Activated T-cell treated with anti-CD3 and anti-CD28 coated beads, Interleukin-2, amount 50 U/mL, for 24 hours (primary cell): ENCODE measurements around the gene PROM1.

ENCODE experiments used
- DNase-seq: peaks from one replicate; pipeline ENCODE4 v3.0.0-alpha.2; 2020
- H3K27ac Mint-ChIP-seq: 2 replicates; pipeline ENCODE4 v1.8.0; 2020; ENCODE audit warnings: mild to moderate bottlenecking, mixed read lengths
- H3K27me3 Mint-ChIP-seq: 2 replicates; pipeline ENCODE4 v1.8.0; 2020; ENCODE audit warnings: mixed read lengths
- H3K36me3 Mint-ChIP-seq: 2 replicates; pipeline ENCODE4 v1.8.0; 2020; ENCODE audit warnings: low read depth, mixed read lengths
- H3K4me1 Mint-ChIP-seq: 2 replicates; pipeline ENCODE4 v1.8.0; 2020; ENCODE audit warnings: low read depth, mixed read lengths
- H3K4me3 Mint-ChIP-seq: 2 replicates; pipeline ENCODE4 v1.8.0; 2020; ENCODE audit warnings: mild to moderate bottlenecking, moderate library complexity, mixed read lengths
- H3K9me3 Mint-ChIP-seq: 2 replicates; pipeline ENCODE4 v1.8.0; 2020; ENCODE audit warnings: mixed read lengths

PROM1 gene

DNA sequence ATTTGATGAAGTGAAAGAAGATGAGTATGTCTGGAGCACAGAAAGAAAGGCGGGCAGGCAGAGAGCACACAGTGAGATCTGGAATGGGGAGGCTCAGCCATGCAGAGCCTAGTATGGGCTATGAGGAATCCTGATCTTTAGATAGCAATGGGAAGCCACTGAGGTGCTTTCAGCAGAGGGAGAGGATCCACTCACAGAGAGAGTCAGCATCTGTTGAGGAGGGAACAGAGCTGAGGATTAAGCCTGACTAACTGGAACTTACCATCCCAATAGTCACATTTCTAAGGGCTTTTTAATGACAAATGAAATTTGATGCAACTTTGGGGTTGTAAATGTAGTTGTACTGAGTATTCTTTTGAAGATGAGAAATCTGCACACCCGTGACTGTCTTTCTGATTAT is 100.2 kb downstream of the PROM1 start:
- Mint-ChIP-seq H3K27me3 (no peaks in the 10 kb centered on the region), H3K9me3 (no peaks in the 10 kb centered on the region), H3K4me3 (no peak overlapping the region), H3K4me1 (no peaks in the 10 kb centered on the region), H3K27ac (no peak overlapping the region), H3K36me3 (no peaks in the 10 kb centered on the region)
- DNase-seq = no peak

DNA sequence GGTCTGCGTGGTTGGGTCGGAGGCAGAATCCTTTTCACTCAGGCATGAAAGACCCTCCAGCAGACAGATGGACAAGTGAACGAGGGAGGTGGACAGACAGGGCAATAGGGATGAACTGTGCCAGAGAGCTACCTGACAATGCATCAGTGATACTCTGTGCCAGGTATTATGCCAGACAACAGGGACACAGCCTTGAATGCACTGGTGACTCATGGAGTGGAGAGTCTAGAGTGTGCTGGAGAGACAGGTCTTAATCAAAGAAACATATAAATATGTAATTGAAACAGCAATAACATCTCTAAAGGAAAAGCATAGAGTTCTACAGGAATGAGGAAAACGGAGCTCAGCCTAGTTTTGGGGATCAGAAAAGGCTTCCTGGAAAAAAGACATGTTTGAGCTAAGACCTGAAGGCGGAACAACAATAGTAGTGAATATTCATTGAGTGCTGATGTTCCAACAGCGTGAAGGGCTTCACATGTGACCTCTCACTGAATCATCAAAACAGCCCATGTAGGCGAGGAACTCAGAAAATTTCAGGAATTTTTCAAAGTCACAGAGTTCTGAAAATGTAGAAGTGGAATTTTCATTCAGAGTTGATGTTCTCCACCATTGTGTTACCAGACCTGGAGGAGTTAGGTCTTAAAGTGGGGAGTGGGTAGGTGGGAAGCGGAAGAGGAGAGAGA is 100.8 kb downstream of the PROM1 start:
- Mint-ChIP-seq H3K4me3 (no peak overlapping the region), H3K27ac (no peak overlapping the region), H3K4me1 (no peaks in the 10 kb centered on the region), H3K36me3 (no peaks in the 10 kb centered on the region), H3K27me3 (no peaks in the 10 kb centered on the region), H3K9me3 (no peaks in the 10 kb centered on the region)
- DNase-seq = no peak

DNA sequence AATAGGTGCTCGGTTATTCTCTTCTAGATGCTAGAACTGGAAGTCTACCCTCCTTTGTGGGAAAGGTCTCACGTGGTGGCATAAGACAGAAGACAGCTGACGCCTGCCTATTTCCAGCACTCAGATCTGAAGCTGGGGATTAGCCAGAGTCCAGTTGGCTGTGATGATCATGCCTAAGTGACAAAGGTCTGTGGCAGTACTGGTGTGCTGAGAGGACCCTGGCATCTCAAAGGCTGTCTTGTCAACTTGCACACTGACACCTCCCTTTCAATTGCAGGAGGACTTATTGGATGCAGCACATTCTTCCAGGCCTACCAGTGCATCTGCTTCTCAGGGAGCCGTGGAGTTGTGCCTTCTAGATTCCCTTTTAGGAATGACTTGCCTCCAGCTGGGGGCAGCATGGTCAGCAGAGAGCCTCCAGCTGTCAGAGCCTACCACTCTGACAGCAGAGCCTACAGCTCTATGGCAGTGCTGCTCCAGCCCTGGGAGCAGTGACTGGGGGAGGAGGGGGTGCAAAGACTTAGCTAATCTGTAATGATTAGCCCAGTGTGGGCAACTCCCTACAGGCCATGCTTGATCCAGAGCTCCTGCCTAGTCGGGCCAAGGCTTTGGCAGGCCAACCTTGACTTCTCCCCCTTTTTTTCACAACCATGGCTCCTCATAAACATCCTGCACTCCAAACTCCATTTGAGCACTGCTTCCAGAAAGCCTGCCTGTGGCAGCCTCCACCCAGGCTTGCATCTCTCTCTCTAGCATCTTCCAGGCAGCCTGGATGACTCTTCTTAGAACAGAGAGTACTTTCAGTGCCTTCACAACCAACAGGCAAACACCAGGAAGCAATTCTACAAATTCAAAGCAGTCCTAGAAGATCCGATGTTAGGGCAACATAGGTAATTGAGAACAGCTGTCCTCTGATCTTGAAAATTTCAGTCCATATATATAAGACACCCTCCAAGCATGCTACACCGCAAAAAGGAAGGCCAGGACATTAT is 107.1 kb downstream of the PROM1 start:
- Mint-ChIP-seq H3K4me3 (no peak overlapping the region), H3K4me1 (no peaks in the 10 kb centered on the region), H3K9me3 (no peaks in the 10 kb centered on the region), H3K27me3 (peaks cover 15% of the 10 kb centered on the region), H3K27ac (no peak overlapping the region), H3K36me3 (no peaks in the 10 kb centered on the region)
- no peak for DNase-seq

DNA sequence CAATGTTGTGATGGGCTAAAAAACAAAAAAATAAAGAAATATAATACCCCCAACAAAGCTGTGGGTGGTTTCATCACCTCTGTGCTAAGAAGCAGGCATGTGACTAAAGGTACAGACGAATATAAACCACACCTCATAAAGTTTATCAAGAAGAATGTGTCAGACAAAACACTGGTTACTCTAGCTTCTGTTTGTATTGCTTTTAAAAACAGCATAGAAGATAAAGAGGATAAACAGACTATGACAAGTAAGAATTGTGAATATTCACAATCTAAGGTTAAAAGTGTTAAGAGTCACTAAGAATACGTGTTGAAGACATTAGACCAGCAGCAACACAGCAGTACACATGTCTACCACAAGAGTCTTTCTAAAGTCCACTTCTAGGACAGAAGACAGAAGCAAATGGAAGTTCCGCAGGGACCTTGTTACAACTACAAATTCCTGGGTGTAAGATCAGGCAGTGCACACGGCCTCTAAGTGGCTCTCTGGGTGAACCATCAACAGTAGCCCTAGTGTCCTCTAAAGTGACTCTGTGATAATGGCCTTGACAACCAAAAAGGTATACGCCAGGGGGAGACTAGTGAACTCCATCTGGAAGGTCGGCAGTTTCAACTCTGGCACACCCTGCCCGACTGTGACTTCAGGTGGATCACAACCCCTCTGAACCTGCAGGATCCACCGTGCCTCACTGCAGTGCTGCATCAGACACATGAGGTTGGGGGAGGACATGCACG is 112.6 kb downstream of the PROM1 start:
- H3K4me3 Mint-ChIP-seq = no peak overlapping the region
- no peak overlapping the region for H3K27ac Mint-ChIP-seq
- peaks cover 17% of the 10 kb centered on the region for H3K27me3 Mint-ChIP-seq
- H3K9me3 Mint-ChIP-seq = peaks cover 3% of the 10 kb centered on the region
- no peaks in the 10 kb centered on the region for H3K4me1 Mint-ChIP-seq
- no peaks in the 10 kb centered on the region for H3K36me3 Mint-ChIP-seq
- no peak for DNase-seq

DNA sequence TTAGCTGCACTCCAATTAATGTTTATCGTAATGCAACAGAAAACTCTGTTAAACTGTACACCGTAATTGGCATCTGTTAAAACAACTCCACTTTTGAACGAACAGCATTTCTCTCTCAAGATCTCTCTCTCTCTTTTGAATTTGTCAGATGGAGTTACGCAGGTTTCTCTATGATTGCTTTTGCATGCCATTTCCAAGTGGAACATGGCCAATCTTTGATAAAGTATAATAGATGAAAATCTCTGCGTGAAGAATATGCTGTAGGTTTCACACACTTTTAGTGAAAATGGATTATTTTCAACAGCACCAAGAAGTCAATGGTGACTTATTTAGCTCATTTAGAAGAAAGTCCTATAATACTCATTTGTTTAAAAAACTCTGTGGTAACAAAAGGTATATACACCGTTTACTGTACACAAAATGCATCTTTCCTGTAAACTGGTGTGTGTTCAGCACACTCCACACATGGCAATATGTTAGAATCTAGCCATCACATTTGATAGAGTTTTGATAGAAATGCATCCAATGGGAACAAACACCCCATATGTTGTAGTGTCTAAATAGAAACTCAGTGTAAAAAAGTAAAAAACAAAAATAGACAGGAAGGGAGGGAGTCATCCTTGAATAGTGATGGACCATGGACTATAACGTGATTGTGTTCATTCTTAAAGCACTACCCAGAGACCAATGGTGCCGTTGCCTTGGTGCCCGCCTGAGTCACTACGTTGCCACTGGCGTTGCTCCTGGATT is 115.1 kb downstream of the PROM1 start:
- Mint-ChIP-seq H3K36me3 (no peaks in the 10 kb centered on the region), H3K9me3 (peaks cover 4% of the 10 kb centered on the region), H3K27ac (no peak overlapping the region), H3K4me3 (no peak overlapping the region), H3K27me3 (peaks cover 18% of the 10 kb centered on the region), H3K4me1 (peaks cover 5% of the 10 kb centered on the region)
- no peak for DNase-seq

DNA sequence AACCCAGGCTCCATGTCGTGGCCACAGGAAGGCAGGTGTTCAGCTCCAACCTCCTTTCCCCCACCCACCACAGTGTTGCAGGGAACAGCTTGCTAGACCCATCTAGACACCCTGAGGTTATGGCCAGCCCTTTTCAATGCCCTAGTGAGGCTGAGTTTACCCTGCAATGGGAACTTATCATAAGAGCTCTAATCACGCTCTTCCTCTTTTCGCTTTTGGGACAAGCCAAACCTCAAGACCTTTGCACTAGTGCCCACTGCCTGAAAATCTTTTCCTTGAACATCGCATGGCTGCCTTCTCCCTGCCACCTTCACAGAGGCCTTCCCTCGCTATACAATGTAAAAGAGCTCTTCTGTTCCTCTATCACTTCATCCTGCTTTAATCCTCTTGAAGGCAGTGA is 118.5 kb downstream of the PROM1 start:
- peaks cover 4% of the 10 kb centered on the region for H3K9me3 Mint-ChIP-seq
- no peak overlapping the region for H3K27ac Mint-ChIP-seq
- peaks cover 11% of the 10 kb centered on the region for H3K27me3 Mint-ChIP-seq
- DNase-seq = no peak
- no peaks in the 10 kb centered on the region for H3K36me3 Mint-ChIP-seq
- H3K4me3 Mint-ChIP-seq = no peak overlapping the region
- peaks cover 31% of the 10 kb centered on the region for H3K4me1 Mint-ChIP-seq

DNA sequence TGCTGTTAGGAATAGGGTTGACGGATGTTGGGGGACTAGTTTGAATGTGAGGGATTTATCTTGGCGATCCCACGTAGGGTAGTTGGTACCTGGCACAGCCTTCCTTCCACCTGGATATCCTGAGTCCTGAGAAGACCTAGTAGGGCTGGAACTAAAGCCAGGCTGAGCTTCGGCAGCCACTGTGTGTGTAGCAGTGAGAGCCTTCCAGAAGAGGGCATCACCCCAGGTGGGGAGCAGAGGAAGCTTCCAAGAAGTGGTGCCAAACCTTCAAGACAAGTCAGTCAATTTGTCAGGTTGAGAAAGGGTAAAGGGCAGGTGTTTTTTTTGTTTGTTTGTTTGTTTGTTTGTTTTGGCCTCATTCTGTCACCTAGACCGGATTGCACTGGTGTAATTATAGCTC is 119.7 kb downstream of the PROM1 start:
- Mint-ChIP-seq H3K9me3 (peaks cover 4% of the 10 kb centered on the region), H3K4me3 (no peak overlapping the region), H3K4me1 (peaks cover 31% of the 10 kb centered on the region), H3K36me3 (no peaks in the 10 kb centered on the region), H3K27me3 (peaks cover 11% of the 10 kb centered on the region), H3K27ac (peak overlapping the region; percentile 29)
- no peak for DNase-seq

DNA sequence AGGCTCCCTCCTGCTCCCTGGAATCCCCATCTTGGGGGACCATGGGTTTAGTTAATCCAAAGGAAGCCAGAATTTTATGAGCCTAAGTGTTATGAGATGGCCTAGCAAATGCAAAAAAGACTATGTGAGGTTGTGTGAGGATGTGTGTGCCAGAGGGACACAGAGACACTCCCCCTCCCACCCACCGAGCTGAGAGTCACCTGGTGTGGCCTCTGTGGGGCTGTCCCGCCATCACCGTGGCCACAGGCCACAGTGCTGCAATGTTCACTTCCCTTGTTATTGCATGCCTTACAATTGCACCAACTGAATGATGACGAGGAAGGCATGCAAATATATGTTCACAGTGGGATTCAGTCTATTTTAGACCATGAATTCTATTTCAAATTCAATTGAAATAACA is 120.2 kb downstream of the PROM1 start:
- peak; percentile 58 for DNase-seq
- Mint-ChIP-seq H3K27ac (peak overlapping the region; percentile 77), H3K27me3 (peaks cover 7% of the 10 kb centered on the region), H3K4me3 (peak overlapping the region; percentile 39), H3K9me3 (peaks cover 4% of the 10 kb centered on the region), H3K36me3 (no peaks in the 10 kb centered on the region), H3K4me1 (peaks cover 36% of the 10 kb centered on the region)

DNA sequence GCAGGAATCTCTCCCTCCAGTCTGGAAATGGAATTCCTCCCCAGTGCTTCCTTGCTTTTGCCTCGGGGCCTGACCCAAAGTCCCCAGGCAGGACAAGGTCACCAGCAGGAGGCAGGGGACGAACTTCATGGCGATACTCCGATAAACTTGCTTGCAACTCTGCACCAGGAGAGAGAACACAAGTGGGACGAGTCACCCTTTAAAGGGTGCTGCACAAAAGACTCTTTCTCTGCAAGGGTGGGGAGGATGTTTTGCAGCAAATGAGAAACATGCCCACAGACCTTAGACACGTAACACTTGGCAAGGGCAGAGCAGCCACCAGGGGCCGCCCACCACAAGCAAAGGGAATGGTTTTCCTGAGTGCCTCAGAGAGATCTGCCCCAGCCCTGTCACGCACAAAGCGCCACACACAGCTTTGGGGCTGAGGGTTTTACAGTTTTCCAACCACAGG is 120.8 kb downstream of the PROM1 start, which contains the start of gene FGFBP2:
Gene FGFBP2, minus strand, starts transcription at position 175 of the 451 bp plus-strand sequence. Its CDS starts 46 bp downstream, at position 129.
- peak within 1 kb of the TSS; percentile 77 for H3K27ac Mint-ChIP-seq
- H3K4me3 Mint-ChIP-seq = peak within 1 kb of the TSS; percentile 58
- H3K4me1 Mint-ChIP-seq = peaks cover 41% of the 10 kb centered on the region
- peaks cover 7% of the 10 kb centered on the region for H3K27me3 Mint-ChIP-seq
- peaks cover 4% of the 10 kb centered on the region for H3K9me3 Mint-ChIP-seq
- H3K36me3 Mint-ChIP-seq = no peaks in the 10 kb centered on the region
- peak; percentile 72 for DNase-seq

DNA sequence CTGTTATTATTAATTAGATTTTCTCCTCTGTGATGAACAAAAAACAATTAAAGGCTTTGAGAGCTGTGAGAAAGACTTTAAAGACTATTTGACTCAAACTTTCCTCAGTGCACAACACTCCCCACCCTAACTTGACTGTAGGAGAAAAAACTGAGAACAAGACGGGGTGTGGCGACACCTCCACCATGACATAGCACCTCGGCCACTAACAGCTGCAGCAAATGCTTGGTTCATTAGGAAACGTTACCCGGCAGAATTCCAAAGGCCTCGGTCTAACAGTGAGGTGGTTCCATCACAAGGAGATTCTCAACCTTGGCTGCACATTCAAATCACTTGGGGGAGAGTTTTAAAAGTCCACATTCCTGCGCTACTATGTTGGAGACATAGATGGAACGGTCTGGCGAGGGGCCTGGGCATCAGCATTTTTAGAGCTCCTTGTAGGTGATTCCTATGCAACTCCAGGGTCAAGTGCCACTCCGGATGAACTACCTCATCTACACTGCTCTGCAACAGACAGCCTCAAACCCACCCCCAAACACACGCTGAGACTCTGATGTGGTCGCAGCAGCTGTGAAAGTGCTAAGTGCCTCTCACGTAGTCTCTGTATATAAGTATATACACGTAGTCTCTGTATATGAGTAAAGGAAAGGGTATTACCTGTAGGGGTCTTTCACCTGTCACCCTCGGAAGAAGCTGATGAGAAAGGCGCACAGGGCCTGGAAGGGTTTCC is 121.9 kb downstream of the PROM1 start:
- peaks cover 4% of the 10 kb centered on the region for H3K9me3 Mint-ChIP-seq
- H3K36me3 Mint-ChIP-seq = no peaks in the 10 kb centered on the region
- H3K4me1 Mint-ChIP-seq = peaks cover 41% of the 10 kb centered on the region
- no peak overlapping the region for H3K27ac Mint-ChIP-seq
- H3K27me3 Mint-ChIP-seq = peaks cover 7% of the 10 kb centered on the region
- DNase-seq = peak; percentile 41
- peak overlapping the region; percentile 58 for H3K4me3 Mint-ChIP-seq

DNA sequence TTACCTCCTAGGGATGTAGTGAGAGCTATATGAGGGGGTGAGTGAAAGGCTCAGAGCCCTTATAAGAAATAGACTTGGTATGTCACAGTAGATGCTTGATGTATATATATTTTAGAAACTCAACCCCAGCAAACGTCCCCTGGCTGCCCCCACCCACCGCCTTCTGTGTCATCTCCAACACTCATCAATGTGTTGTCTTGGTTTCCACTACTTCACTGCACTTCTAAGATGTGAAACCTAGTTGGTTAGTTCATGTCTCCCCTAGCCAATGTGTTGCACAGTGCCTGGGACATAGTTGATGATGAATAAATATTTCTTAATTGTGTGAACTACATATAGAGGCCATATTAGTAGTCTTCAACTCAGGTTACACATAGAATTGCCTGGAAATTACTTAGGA is 125.3 kb downstream of the PROM1 start:
- no peak overlapping the region for H3K27ac Mint-ChIP-seq
- H3K36me3 Mint-ChIP-seq = no peaks in the 10 kb centered on the region
- no peak for DNase-seq
- H3K27me3 Mint-ChIP-seq = peaks cover 4% of the 10 kb centered on the region
- H3K9me3 Mint-ChIP-seq = no peaks in the 10 kb centered on the region
- peaks cover 38% of the 10 kb centered on the region for H3K4me1 Mint-ChIP-seq
- no peak overlapping the region for H3K4me3 Mint-ChIP-seq

DNA sequence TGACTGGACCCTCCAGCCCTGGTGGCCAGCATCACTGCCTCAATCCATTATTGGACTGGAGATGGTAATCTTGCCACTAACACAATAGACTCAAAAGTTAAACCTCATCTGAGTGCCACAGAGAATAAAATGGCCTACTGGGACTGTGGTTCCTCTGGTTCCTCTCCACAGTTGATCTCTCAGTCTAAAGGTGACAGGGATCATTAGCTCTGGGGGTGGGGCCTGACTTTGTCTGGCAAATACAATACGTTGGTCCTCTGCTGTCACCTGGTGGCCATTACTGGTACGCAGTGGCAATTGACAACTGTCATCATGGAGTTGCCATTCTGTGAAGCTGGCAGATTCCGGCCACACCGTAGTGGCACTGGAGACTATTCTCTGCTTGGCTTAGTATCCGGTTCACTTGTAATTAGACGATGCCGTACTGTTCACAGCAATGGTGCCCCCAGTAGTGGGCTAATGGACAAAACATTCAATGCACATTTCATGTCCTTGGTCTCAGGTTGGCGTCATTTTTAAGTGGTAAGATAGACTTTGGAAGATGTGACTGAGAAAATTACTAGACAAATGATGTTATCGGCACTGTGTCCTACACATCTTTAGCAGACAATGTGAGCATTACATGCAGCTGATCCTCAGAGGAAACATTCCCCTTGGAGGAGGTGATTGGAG is 127.5 kb downstream of the PROM1 start:
- no peak overlapping the region for H3K27ac Mint-ChIP-seq
- H3K36me3 Mint-ChIP-seq = no peaks in the 10 kb centered on the region
- H3K9me3 Mint-ChIP-seq = no peaks in the 10 kb centered on the region
- no peak overlapping the region for H3K4me3 Mint-ChIP-seq
- DNase-seq = peak; percentile 86
- peaks cover 4% of the 10 kb centered on the region for H3K27me3 Mint-ChIP-seq
- H3K4me1 Mint-ChIP-seq = peaks cover 17% of the 10 kb centered on the region

DNA sequence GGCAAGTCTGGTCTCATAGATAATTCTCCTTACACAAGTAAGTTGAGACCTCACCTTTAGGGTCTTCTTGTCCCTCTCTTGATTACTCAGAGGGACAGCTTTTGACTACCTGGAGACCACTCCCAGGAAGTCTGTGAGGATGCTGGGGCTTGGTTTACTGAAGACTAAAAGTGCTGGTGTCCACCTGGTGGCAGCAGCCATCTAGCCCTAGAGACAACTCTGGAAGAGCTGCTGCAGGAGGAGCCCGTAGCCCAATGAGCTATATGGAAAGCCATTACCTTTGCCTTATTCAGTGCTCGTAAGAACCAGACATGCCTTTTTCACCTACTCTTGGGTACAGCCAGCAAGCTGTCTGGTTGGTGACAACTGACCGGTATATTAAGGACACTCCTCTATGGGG is 128.2 kb downstream of the PROM1 start:
- Mint-ChIP-seq H3K4me3 (no peak overlapping the region), H3K9me3 (no peaks in the 10 kb centered on the region), H3K36me3 (no peaks in the 10 kb centered on the region), H3K4me1 (peaks cover 14% of the 10 kb centered on the region), H3K27me3 (peaks cover 4% of the 10 kb centered on the region), H3K27ac (no peak overlapping the region)
- no peak for DNase-seq
